Measurements from ENCODE around the gene SBF2.
"Not testable (repeated sequence)": the region's sequence is repeated elsewhere in the genome, so short reads cannot be mapped to it uniquely, and the experiment has no call there.

Gene SBF2

GRCh38 chr11:10261821-10262220, 32.2 kb downstream of the SBF2 start:
- DNase-seq: no peak

DNA sequence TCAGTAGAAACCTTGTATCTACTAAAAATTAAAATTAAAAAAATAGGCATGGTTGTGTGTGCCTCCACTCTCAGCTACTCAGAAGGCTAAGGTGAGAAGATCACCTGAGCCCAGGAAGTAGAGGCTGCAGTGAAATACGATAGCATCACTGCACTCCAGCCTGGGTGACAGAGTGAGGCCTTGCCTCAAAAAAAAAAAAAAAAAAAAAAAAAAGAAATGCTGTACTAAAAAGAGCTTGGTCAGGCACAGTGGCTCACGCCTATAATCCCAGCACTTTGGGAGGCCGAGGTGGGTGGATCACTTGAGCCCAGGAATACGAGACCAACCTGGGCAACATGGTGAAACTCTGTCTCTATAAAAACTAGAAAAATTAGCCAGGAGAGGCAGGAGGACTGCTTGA, 36.5 kb downstream of the SBF2 start:
- DNase-seq: no peak

DNA sequence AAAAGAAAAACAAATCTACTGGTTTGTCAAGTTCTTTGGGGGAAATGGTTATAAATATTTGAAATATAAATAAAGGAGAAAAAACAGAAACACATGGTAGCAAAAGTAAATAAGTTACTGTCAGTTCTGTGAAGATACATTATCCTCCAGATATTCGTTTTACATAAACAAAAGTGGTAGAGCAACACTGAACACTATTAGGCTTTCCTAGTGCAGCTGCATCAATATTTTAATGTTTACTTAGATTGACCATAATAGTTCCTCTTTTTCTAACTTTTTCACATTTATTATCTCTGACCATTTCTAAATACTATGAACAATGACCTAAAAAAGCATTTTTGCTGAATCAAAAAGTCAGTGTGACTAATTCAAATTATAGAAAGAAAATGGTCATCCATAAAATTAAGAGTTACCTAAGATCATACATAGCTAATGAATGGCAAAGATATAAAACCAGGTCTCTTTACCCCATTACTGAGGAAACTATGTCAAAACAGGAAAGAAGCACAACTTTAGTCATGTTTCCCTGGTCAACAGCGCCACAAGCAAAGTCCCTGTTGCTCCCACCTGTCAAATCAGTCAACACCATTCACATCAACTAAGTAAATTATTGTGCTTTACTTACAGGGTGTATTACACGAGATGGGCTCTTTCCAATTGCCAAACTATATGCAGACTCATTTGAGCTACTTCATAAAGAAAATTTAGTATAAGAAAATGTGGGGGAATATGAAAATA, 38.5 kb downstream of the SBF2 start:
- no peak for DNase-seq

DNA sequence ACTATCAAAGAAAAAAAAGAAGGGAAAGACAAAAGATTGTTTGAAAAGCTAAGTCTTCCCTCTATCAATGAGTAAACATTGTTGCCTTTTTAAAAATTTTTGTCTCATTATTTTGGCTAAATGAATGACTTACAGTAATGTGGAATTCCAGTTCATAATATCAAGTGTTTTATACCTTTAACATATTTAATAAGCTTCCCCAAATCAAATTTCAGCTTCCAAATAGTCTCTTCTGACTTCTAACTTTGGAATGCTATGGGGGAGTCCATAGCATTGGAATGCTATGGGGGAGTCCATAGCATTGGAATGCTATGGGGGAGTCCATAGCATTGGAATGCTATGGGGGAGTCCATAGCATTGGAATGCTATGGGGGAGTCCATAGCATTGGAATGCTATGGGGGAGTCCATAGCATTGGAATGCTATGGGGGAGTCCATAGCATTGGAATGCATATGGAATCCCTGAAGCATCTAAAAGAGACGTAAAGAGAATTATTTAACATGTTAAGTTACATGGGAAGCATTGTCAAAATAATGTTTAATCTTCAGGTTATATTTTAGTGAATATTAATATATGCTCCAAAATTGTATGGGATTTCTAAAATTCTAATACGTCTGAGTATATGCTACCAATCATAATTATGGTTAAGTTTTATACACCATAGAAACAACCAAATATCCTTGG, 44.4 kb downstream of the SBF2 start:
- not testable (repeated sequence) for DNase-seq

DNA sequence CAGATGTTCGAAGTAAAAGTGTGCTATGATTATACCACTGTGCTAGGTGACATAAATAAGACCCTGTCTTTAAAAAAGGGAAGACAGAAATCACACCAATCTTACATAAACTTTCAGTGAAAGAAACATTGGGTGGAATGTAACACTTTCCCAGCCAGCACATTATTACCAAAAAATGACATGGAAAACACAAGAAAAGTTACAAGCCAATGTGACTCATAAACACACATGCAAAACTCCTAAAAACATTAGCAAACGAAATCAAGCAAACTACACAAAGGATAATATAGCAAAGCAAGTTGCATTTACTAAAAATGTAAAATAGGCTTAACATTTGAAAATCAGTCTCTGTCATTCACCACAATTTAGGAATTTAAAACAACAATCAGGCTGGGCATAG, 47.0 kb downstream of the SBF2 start:
- DNase-seq: no peak

DNA sequence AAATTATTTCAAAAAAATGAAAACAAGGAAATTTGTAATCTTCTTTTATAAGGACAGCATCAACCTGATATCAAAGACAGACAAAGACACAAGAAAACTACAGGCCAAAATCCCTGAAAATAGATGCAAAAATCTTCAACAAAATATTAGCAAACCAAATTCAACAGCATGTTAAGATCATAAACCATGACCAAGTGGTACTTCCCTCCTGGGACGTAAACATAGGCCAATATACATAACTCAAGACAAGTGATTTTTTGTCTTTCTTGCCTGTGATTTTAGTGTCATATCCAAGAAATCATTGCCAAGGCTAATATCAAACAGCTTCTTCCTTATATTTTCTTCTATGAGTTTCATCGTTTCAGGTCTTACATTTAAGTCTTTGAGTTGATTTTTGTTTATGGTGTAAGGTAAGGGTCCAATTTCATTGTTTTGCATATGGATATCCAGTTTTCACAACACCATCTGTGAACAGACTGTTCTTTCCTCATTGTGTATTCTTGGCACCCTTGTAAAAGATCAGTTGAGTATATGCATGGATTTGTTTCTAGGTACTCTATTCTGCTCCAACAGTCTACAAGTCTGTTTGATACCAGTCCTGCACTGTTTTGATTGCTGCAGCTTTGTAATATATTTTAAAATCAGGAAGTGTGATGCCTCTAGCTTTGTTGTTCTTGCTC, 50.0 kb downstream of the SBF2 start:
- no peak for DNase-seq

- DNase-seq: no peak
Observed at GRCh38 chr11:10236840-10237239, 57.2 kb downstream of the SBF2 start.

DNA sequence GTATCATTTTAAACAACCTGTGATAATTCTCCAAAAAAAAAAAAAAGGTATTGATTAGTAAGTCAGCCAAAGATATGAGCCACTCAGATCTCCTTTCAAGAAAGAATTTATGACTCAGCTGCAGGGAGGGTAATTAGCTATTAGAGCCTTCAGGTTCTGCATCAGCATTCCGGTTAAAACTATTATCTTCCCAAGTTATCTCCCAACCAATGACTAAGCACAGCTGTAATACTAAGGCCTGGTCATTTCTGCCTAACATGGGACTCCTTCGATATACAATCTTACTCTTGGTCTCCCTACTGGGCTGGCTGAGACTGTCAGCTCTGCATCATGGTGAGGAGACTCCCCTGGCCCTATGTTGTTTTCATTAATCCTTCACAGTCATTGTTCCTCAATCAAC, 60.4 kb downstream of the SBF2 start:
- no peak for DNase-seq

- no peak for DNase-seq
Observed at GRCh38 chr11:10232756-10233155, 61.3 kb downstream of the SBF2 start.

GRCh38 chr11:10231803-10232202, 62.2 kb downstream of the SBF2 start:
- not testable (repeated sequence) for DNase-seq

GRCh38 chr11:10225553-10225952, 68.5 kb downstream of the SBF2 start:
- DNase-seq: no peak

DNA sequence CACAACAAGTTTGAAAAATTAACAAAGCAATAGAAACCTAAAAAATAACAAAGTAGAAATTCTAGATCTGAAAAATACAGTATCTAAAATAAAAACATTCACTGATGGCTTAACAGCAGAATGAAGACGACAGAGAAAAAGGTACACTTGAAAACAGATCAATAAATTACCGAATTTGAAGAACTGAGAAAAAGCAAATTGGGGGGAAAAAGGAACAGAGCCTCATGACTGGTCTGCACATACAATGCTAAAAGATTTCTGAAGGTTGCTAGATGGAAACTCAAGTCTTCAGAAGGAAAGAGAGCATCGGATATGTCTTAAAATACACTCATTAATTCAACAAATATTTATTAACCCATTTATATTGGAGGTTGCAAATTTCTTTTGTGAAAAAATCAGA, 71.6 kb downstream of the SBF2 start:
- no peak for DNase-seq

DNA sequence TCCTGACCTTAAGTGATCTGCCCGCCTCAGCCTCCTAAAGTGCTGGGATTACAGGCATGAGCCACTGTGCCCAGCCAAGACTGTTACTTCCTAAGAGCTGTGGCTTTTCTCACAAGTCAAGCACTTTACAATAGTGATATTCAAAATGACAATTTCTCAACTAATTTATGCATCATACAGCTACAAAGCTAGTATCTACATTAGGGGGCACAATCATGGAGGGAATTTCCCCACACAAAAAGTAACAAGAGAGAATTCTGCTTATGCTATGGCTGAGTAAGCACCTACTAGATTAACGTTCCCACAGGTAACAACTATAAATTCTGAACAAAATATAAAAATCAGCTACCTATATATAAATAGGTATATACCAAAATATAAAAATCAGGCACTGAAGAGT, 72.7 kb downstream of the SBF2 start:
- DNase-seq: no peak

DNA sequence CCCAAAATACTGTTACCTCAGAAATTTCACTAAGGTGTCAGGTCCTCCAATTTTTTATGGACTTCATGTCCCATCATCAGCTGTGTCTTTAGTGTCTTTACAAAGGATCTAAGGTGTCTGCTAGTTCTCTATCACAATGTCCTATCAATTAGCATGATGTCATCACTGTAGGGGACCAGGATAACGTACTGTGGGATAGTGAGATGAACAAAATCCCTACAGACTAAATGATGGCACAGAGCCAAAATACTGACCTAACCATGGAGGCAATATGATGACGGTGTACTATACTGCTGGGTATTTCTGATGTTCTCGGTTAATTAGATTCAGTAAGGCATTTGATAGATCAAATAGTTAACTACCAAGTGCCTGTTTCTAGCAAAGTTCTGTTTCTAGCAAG, 82.5 kb downstream of the SBF2 start:
- DNase-seq: no peak

GRCh38 chr11:10209326-10209725, 84.7 kb downstream of the SBF2 start:
- no peak for DNase-seq

DNA sequence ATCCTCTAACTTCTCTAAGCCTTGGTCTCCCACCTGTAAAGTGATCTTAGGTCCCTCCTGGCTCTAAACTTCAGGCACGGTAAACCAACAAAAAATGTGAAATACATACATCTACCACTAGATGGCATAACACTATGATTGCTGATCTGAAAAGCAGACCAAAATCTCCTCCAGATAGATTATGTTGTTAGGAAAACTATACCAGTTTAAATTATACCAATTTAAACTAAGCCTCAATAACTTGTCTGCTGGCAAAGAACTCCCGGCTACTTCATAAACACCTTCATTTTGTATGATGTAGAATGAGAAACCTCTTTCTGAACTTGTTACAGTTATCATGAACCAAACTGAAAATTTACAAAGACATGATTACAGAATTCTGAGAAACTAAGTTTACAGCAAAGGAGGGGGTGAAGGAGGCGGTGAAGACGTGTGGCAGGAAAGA, 85.9 kb downstream of the SBF2 start:
- DNase-seq: no peak

DNA sequence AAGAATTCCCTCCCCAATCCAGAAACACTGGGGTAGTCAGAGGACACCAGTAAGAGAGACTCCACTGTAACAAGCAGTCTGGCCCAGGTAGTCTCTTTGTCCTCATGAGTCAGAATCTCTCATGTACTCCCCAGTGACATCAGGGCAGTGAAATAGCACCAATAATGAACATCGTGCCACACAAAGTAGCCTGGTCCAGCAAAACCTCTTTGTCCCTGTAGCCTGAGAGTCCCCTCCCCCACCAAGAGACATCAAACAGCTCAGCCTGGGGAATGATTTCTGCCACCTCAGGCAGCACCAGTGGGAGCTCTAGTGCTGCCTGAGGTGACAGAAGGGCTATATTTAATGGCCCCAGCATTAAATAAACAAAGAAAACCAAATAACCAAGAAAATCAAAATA, 88.1 kb downstream of the SBF2 start:
- no peak for DNase-seq

DNA sequence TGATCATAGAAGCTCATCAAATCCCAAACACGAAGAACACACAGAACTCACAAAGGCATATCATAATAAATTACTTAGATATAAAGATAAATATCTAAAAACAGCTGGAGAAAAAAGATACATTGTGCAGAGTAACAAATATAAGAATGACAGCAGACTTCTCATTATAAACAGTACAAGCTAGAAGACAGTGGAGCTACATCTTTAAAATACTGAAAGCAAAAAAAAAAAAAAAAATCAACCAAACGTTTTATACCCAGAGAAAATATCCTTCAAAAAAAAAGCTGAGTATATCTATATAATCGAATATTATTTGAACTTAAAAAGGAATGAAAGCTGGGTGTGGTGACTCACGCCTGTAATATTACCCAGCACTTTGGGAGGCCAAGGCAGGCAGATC, 90.0 kb downstream of the SBF2 start:
- no peak for DNase-seq

GRCh38 chr11:10201343-10201742, 92.7 kb downstream of the SBF2 start:
- DNase-seq: no peak

DNA sequence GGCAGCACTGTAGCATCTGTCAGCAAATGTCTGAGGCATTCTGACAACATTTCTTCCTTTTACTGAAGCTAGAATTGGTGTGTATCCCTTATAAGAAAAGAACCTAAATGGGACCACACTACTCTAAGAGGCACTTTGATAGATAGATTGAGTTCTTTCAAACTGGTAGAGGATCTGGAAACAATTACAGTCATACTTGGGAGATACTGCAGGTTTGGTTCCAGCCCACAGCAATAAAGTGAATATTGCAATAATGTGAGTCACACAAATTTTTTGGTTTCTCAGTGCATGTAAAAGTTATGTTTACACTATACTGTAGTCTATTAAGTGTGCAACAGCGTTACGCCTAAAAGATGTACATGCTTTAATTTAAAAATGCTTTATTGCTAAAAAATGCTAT, 96.9 kb downstream of the SBF2 start:
- DNase-seq: no peak

DNA sequence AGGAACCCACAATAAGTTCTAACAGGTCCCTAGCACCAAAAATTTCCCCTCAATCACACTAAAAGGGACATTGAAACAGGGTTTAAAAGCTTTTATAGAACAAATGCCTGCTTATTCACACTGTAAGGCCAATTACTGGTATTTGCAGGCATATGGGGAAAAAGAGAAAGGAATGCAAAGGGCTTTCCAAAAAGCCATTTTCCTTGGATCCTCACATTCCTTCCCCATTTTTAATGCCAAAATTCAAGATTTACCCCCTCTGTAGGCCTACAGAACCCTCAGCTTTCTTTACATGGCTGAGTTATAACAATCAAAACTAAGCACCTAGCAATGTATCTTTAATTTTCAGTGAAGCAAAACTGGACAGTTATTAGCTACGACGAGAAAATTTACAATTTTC, 102.0 kb downstream of the SBF2 start:
- no peak for DNase-seq

- no peak for DNase-seq
Observed at GRCh38 chr11:10181811-10182210, 112.2 kb downstream of the SBF2 start.

DNA sequence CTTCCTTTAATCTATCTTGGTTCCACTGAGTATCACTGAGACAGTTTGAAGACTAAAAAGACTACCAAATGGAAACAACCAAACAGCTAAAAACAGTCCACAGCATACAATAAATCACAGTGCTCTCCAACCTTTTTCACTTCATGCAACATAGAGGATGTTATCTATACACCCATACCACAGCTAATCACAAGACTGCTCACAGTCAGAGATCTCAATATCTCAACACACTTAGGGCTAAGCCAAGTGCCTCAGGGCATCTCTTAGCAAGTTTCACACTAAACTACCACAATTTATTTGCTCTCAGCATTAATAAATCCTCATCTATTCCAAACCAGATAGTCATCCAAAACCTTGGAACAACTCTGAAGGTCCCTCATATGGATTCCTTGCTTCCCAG, 129.4 kb downstream of the SBF2 start:
- no peak for DNase-seq

DNA sequence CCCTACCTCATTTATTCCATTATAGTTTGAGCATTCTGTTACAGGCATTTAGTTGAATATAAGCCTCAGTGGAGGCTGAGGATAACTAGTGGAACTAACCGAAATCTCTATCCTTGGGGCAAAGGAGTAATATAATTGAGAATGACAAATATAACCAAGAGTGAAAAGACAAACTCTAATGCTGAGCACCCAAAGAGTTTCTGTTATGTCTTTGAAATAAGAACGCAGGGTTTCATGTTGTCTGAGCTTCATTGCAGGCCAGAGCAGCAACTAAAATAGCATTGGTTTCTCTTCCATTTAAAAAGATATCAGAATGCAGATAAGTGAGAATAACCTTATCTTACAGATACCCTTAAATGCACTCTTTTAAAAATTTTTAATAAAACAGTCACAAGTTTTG, 131.8 kb downstream of the SBF2 start:
- DNase-seq: no peak
